Measurements from ENCODE around the gene ETS2.

Gene ETS2

DNA sequence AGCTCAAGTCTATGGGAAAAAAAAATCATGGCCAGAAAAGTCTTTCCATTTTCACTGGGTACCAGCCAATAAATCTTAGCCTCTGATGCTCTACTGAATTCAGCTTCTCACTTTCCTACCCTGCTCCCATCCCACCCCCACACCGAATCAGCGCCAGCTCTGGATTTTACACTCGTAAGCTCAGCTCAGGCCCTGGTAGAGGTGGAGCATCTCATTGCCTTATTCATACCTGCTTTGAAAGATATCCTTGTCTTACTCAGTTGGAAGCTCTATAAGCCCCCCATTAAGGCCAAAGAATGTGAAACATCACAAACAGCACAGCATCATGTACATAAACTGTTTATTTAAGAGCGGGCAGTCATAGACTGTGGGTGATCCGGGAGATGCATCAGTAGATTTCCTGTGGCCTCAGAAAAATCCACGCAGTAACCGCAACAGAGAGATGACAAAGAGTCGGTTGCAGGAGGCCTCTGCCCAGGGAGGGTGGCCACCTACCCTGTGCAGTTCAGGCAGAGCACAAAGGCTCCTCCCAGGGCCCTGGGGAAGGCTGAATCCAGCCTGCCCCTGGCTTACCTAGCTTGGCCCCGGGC lies 36.4 kb upstream of the ETS2 start:
- H3K9me3 ChIP-seq (ENCODE audit: control insufficient read depth, insufficient read depth, low read depth, low read length), result peaks cover 8% of the 10 kb centered on the region
- no peak overlapping the region for H3K9ac ChIP-seq (ENCODE audit: low read length)
- no peaks in the 10 kb centered on the region for H3K4me1 ChIP-seq (ENCODE audit: control insufficient read depth, insufficient read depth, low read length)
- H3K36me3 ChIP-seq (ENCODE audit: control insufficient read depth, insufficient read depth, low read length), result no peaks in the 10 kb centered on the region
- no peak overlapping the region for H3K27ac ChIP-seq (ENCODE audit: low read depth, low read length)
- H3K4me3 ChIP-seq (ENCODE audit: low read depth, low read length), result no peak overlapping the region
- H3K27me3 ChIP-seq (ENCODE audit: control insufficient read depth, insufficient read depth, low read length), result 0 out of 2 replicates have a peak, but pooled peaks cover 3% of the 10 kb centered on the region

DNA sequence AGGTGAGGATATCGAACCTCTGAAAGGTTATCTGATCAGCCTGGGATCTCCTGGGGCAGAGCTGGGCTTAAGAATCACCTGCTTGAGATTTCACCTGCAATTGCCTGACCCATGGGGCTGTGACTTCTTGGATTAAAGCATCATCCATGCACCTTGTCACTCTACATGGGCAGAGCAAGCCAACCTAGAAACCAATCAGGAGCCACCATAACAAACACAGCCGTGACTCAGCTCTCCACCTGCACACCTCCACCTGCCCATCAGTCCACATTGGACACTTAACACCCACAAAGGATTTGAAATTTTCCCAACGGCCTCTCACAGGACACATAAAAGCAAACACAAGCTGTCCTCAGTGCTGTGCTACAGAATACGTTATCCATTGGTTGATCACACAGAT lies 35.1 kb upstream of the ETS2 start:
- Histone ChIP-seq H3K27ac (ENCODE audit: low read depth, low read length) (no peak overlapping the region), H3K27me3 (ENCODE audit: control insufficient read depth, insufficient read depth, low read length) (no peaks in the 10 kb centered on the region), H3K36me3 (ENCODE audit: control insufficient read depth, insufficient read depth, low read length) (no peaks in the 10 kb centered on the region), H3K9ac (ENCODE audit: low read length) (no peak overlapping the region), H3K4me3 (ENCODE audit: low read depth, low read length) (no peak overlapping the region), H3K4me1 (ENCODE audit: control insufficient read depth, insufficient read depth, low read length) (no peaks in the 10 kb centered on the region), H3K9me3 (ENCODE audit: control insufficient read depth, insufficient read depth, low read depth, low read length) (peaks cover 5% of the 10 kb centered on the region)

- Histone ChIP-seq H3K4me1 (ENCODE audit: control insufficient read depth, insufficient read depth, low read length) (no peaks in the 10 kb centered on the region), H3K4me3 (ENCODE audit: low read depth, low read length) (no peak overlapping the region), H3K9ac (ENCODE audit: low read length) (no peak overlapping the region), H3K9me3 (ENCODE audit: control insufficient read depth, insufficient read depth, low read depth, low read length) (no peaks in the 10 kb centered on the region), H3K36me3 (ENCODE audit: control insufficient read depth, insufficient read depth, low read length) (no peaks in the 10 kb centered on the region), H3K27ac (ENCODE audit: low read depth, low read length) (no peak overlapping the region), H3K27me3 (ENCODE audit: control insufficient read depth, insufficient read depth, low read length) (no peaks in the 10 kb centered on the region)
Observed at GRCh38 chr21:38771536-38771935, 34.2 kb upstream of the ETS2 start.

DNA sequence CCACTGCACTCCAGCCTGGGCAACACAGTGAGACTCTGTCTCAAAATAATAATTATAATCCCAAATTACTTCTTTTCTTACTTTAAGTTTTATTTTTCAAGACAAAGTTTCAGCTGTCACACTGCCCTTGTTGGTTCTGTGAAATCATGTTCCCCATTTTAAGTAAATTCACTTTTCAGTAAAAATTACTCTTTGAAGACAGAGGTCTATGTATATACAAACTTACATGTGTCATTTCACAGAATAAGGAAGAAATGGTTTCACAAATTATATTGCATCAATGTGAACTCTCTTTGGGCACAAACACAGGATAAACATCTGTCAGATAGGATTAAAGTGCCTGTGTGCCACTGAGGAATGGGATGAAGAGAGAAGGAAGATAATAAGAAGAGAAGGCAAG lies 33.1 kb upstream of the ETS2 start:
- Histone ChIP-seq H3K4me3 (ENCODE audit: low read depth, low read length) (no peak overlapping the region), H3K4me1 (ENCODE audit: control insufficient read depth, insufficient read depth, low read length) (no peaks in the 10 kb centered on the region)

DNA sequence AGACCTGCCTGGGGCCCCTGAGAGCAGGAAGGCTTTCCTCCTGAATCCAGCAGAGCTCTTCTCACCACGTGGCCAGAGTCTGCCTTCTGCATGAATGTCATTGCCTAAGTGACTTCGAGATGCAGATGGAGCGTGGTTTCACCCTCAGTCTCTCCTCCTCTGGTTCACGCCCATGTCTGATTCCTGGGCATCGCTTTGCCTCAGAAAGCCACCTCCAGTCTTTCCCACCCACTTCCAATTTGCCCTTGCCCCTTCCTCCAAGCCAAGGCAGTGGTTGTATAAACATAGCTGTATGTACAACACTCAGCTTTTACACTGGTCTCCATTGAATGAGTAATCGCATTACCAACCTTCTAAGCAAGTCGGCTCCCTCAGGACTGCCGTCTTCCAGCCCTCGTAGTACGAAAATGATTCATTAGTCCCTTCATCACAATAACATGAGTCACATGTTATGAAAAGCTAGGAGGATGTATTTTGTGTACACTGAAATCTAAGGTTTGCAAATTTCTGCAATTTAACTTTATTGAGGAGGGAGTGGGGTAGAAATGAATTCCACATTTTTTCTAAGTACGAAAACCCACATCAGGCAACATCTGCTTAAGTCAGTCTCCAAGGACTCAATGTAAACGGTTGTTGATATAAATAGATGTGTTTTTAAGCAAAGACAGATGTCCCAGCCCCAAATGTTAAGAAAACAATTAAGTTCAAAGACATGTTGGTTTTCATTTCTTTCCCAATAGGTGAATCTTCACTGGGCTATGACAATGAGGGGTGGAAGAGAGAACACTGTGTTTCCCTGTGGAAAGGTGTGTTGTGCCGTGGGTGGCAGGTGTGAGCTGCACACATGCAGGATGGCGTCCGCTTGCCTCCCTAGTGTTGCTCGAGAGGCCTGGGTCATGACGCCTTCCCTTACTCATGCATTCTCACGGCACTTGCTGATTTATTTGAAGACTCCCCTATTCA lies 32.3 kb upstream of the ETS2 start:
- H3K36me3 ChIP-seq (ENCODE audit: control insufficient read depth, insufficient read depth, low read length), result no peaks in the 10 kb centered on the region
- H3K4me3 ChIP-seq (ENCODE audit: low read depth, low read length), result no peak overlapping the region
- H3K27me3 ChIP-seq (ENCODE audit: control insufficient read depth, insufficient read depth, low read length), result no peaks in the 10 kb centered on the region
- no peaks in the 10 kb centered on the region for H3K4me1 ChIP-seq (ENCODE audit: control insufficient read depth, insufficient read depth, low read length)
- peaks cover 7% of the 10 kb centered on the region for H3K9me3 ChIP-seq (ENCODE audit: control insufficient read depth, insufficient read depth, low read depth, low read length)
- H3K27ac ChIP-seq (ENCODE audit: low read depth, low read length), result no peak overlapping the region
- no peak overlapping the region for H3K9ac ChIP-seq (ENCODE audit: low read length)

More for the DNA sequence above, 33.1 kb upstream of the ETS2 start:
- no peak overlapping the region for H3K27ac ChIP-seq (ENCODE audit: low read depth, low read length)
- H3K36me3 ChIP-seq (ENCODE audit: control insufficient read depth, insufficient read depth, low read length), result no peaks in the 10 kb centered on the region
- H3K9ac ChIP-seq (ENCODE audit: low read length), result no peak overlapping the region
- no peaks in the 10 kb centered on the region for H3K9me3 ChIP-seq (ENCODE audit: control insufficient read depth, insufficient read depth, low read depth, low read length)
- H3K27me3 ChIP-seq (ENCODE audit: control insufficient read depth, insufficient read depth, low read length), result no peaks in the 10 kb centered on the region

DNA sequence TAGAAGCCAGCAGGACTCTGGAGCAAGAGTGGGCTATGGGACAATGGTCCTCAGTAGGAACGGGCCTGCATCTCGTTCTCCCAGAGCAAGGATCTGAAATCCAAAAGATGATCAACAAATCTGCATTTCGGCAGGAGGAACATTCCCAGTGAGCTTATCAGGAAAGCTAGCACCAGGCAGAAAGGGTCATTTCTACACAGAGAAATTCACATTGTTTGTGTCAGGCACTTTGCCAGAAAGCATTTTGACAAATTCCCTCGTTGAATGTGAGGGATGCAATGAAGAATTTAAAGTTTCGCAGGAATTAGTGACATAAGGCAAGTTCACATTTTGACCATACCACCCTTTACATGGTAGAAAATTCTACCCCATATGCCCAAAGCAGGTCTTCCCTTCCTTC lies 31.6 kb upstream of the ETS2 start:
- no peaks in the 10 kb centered on the region for H3K4me1 ChIP-seq (ENCODE audit: control insufficient read depth, insufficient read depth, low read length)
- no peaks in the 10 kb centered on the region for H3K27me3 ChIP-seq (ENCODE audit: control insufficient read depth, insufficient read depth, low read length)
- no peak overlapping the region for H3K9ac ChIP-seq (ENCODE audit: low read length)
- no peaks in the 10 kb centered on the region for H3K36me3 ChIP-seq (ENCODE audit: control insufficient read depth, insufficient read depth, low read length)
- H3K9me3 ChIP-seq (ENCODE audit: control insufficient read depth, insufficient read depth, low read depth, low read length), result peaks cover 14% of the 10 kb centered on the region
- H3K27ac ChIP-seq (ENCODE audit: low read depth, low read length), result no peak overlapping the region
- no peak overlapping the region for H3K4me3 ChIP-seq (ENCODE audit: low read depth, low read length)

DNA sequence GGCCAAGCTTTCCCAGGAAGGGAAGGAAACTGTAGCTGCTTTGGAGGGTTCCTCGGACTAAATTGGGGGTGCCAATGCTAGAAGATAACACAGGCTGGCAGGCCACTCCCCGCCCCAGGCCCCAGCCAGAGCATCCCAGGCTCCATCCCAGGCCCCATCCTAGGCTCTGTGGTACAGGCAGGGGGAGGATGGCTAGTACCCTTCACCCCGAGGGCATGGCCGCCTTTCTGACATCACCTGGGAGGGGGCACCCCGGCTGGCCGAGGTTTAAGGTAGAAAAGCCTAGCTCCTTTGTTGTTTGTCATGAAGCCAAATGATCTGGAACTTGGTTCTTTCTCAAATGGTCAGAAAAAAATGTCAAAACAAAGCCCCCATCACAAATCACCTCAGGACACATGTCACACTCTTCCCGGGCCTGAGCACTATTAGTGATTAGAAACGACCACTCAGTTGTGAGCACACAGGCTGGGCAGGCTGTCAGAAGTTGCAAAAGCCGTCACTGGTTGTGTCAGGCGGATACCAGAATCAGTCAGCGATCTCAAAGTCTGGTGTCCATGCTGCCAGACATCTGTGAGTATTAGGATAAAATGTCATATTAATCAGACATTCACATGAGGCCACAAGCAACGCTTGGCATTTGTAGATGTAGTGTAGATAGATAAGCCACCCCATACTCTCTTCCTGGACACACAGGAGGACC lies 31.0 kb upstream of the ETS2 start:
- H3K36me3 ChIP-seq (ENCODE audit: control insufficient read depth, insufficient read depth, low read length), result no peaks in the 10 kb centered on the region
- H3K9me3 ChIP-seq (ENCODE audit: control insufficient read depth, insufficient read depth, low read depth, low read length), result peaks cover 18% of the 10 kb centered on the region
- no peak overlapping the region for H3K27ac ChIP-seq (ENCODE audit: low read depth, low read length)
- H3K4me3 ChIP-seq (ENCODE audit: low read depth, low read length), result no peak overlapping the region
- no peaks in the 10 kb centered on the region for H3K4me1 ChIP-seq (ENCODE audit: control insufficient read depth, insufficient read depth, low read length)
- H3K27me3 ChIP-seq (ENCODE audit: control insufficient read depth, insufficient read depth, low read length), result no peaks in the 10 kb centered on the region
- no peak overlapping the region for H3K9ac ChIP-seq (ENCODE audit: low read length)

DNA sequence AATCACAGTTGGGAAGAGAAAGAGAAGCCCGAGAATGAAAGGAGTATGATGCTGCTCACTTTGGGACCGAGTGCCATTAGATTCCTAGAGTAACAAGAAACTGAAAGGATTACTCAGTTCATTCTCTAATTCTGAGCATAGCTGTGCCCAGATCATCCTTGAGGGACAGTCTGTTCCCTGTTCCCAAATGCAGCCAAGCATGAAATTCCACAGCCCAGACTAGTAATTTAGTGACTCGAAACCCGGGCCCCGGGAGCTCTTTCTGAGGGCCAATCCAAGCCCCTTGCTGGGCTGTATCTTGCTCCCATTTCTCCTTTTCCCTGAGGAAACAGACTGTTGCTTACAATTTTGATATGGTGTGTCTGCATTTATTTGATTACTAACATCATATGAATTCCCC lies 30.0 kb upstream of the ETS2 start:
- Histone ChIP-seq H3K4me3 (ENCODE audit: low read depth, low read length) (no peak overlapping the region), H3K36me3 (ENCODE audit: control insufficient read depth, insufficient read depth, low read length) (no peaks in the 10 kb centered on the region), H3K9me3 (ENCODE audit: control insufficient read depth, insufficient read depth, low read depth, low read length) (peaks cover 18% of the 10 kb centered on the region), H3K27ac (ENCODE audit: low read depth, low read length) (no peak overlapping the region), H3K4me1 (ENCODE audit: control insufficient read depth, insufficient read depth, low read length) (no peaks in the 10 kb centered on the region), H3K9ac (ENCODE audit: low read length) (no peak overlapping the region), H3K27me3 (ENCODE audit: control insufficient read depth, insufficient read depth, low read length) (no peaks in the 10 kb centered on the region)

DNA sequence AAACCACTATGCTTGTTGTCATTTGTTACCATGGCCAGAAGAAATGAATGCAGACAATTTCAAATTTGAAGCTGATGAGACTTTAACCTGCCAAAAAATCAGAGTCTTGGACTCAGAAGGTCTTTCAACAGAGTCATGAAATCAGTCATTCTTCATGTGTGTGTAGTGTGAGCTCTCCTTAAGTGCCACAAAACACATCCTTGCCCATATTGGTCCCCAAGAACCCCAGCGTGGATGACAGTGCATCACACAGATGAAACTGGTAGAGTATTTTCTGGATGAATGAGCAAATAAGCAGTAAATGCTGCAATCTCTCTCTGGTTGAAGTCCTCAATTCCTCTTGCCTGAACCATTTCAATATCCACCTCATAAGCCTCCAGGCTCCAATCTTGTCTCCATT lies 28.7 kb upstream of the ETS2 start:
- Histone ChIP-seq H3K36me3 (ENCODE audit: control insufficient read depth, insufficient read depth, low read length) (no peaks in the 10 kb centered on the region), H3K27ac (ENCODE audit: low read depth, low read length) (no peak overlapping the region), H3K27me3 (ENCODE audit: control insufficient read depth, insufficient read depth, low read length) (no peaks in the 10 kb centered on the region), H3K9ac (ENCODE audit: low read length) (no peak overlapping the region), H3K4me3 (ENCODE audit: low read depth, low read length) (no peak overlapping the region), H3K9me3 (ENCODE audit: control insufficient read depth, insufficient read depth, low read depth, low read length) (peaks cover 23% of the 10 kb centered on the region), H3K4me1 (ENCODE audit: control insufficient read depth, insufficient read depth, low read length) (no peaks in the 10 kb centered on the region)

DNA sequence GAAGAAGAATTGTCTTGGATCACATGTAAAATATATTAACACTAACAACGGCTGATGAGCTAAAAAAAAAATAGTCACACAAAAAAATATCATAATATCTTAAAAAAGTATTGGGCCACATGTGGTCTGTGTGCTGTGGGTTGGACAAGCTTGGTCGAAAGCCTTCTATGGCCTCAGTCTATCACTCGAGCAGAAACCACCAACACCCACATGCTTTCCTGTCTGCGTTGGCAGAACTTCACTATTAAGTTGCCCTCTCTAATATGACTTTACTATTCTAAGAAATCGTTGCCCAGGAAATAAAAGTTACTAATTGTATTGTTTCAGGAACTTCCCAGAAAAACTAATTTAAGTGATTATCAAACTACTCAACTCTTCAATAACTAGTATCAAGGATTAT lies 28.2 kb upstream of the ETS2 start:
- no peaks in the 10 kb centered on the region for H3K27me3 ChIP-seq (ENCODE audit: control insufficient read depth, insufficient read depth, low read length)

GRCh38 chr21:38780879-38781278 lies 24.9 kb upstream of the ETS2 start:
- Histone ChIP-seq H3K4me1 (ENCODE audit: control insufficient read depth, insufficient read depth, low read length) (no peaks in the 10 kb centered on the region; the same call in 1 of the 2 replicates), H3K36me3 (ENCODE audit: control insufficient read depth, insufficient read depth, low read length) (no peaks in the 10 kb centered on the region), H3K27ac (ENCODE audit: low read depth, low read length) (no peak overlapping the region), H3K4me3 (ENCODE audit: low read depth, low read length) (no peak overlapping the region), H3K9me3 (ENCODE audit: control insufficient read depth, insufficient read depth, low read depth, low read length) (peaks cover 38% of the 10 kb centered on the region), H3K9ac (ENCODE audit: low read length) (no peak overlapping the region), H3K27me3 (ENCODE audit: control insufficient read depth, insufficient read depth, low read length) (no peaks in the 10 kb centered on the region)

More for the DNA sequence above, 28.2 kb upstream of the ETS2 start:
- Histone ChIP-seq H3K4me3 (ENCODE audit: low read depth, low read length) (no peak overlapping the region), H3K9me3 (ENCODE audit: control insufficient read depth, insufficient read depth, low read depth, low read length) (peaks cover 28% of the 10 kb centered on the region), H3K4me1 (ENCODE audit: control insufficient read depth, insufficient read depth, low read length) (no peaks in the 10 kb centered on the region), H3K27ac (ENCODE audit: low read depth, low read length) (no peak overlapping the region), H3K36me3 (ENCODE audit: control insufficient read depth, insufficient read depth, low read length) (no peaks in the 10 kb centered on the region), H3K9ac (ENCODE audit: low read length) (no peak overlapping the region)

Data from HUES6 (cell line).